ENCODE measurements around the gene TFAP2C.
"Not testable (repeated sequence)": the region's sequence is repeated elsewhere in the genome, so short reads cannot be mapped to it uniquely, and the experiment has no call there.

The TFAP2C gene

GRCh38 chr20:56653211-56653610, 24.1 kb downstream of the TFAP2C start:
- no peak for DNase-seq (ENCODE audit: low read depth, low spot score)

- DNase-seq (ENCODE audit: low read depth, low spot score): no peak
Measured at GRCh38 chr20:56656632-56657031, 27.5 kb downstream of the TFAP2C start.

- DNase-seq (ENCODE audit: low read depth, low spot score): no peak
Measured at GRCh38 chr20:56657879-56658278, 28.8 kb downstream of the TFAP2C start.

- not testable (repeated sequence) for DNase-seq (ENCODE audit: low read depth, low spot score)
Measured at GRCh38 chr20:56658341-56658947, 29.3 kb downstream of the TFAP2C start.

GRCh38 chr20:56663660-56664059, 34.6 kb downstream of the TFAP2C start:
- no peak for DNase-seq (ENCODE audit: low read depth, low spot score)

GRCh38 chr20:56664796-56665195, 35.7 kb downstream of the TFAP2C start:
- no peak for DNase-seq (ENCODE audit: low read depth, low spot score)

- DNase-seq (ENCODE audit: low read depth, low spot score): no peak
Measured at GRCh38 chr20:56665806-56666205, 36.7 kb downstream of the TFAP2C start.

GRCh38 chr20:56673450-56673849, 44.3 kb downstream of the TFAP2C start:
- no peak for DNase-seq (ENCODE audit: low read depth, low spot score)

- DNase-seq (ENCODE audit: low read depth, low spot score): no peak
Measured at GRCh38 chr20:56676001-56676400, 46.9 kb downstream of the TFAP2C start.

- DNase-seq (ENCODE audit: low read depth, low spot score): no peak
Measured at GRCh38 chr20:56676679-56677078, 47.6 kb downstream of the TFAP2C start.

GRCh38 chr20:56683077-56683865, 54.2 kb downstream of the TFAP2C start:
- no peak for DNase-seq (ENCODE audit: low read depth, low spot score)

- no peak for DNase-seq (ENCODE audit: low read depth, low spot score)
Measured at GRCh38 chr20:56685879-56686278, 56.8 kb downstream of the TFAP2C start.

GRCh38 chr20:56687061-56687460, 58.0 kb downstream of the TFAP2C start:
- DNase-seq (ENCODE audit: low read depth, low spot score): no peak

- no peak for DNase-seq (ENCODE audit: low read depth, low spot score)
Measured at GRCh38 chr20:56688106-56688505, 59.0 kb downstream of the TFAP2C start.

Data from brain pericyte (primary cell).